Stimulated activated CD4-positive, alpha-beta T cell treated with anti-CD3 and anti-CD28 coated beads, TNF-alpha, amount 100 ng/mL, for 48 hours (primary cell): Measurements from ENCODE around the gene CD58.
"Not testable (repeated sequence)": the region's sequence is repeated elsewhere in the genome, so short reads cannot be mapped to it uniquely, and the experiment has no call there.

Experiments
- DNase-seq, 3 donors: peaks; one replicate each; pipeline ENCODE4 v3.0.0-alpha.2; 2020; ENCODE audit warnings: low read depth in 3 of 3

CD58 gene

DNA sequence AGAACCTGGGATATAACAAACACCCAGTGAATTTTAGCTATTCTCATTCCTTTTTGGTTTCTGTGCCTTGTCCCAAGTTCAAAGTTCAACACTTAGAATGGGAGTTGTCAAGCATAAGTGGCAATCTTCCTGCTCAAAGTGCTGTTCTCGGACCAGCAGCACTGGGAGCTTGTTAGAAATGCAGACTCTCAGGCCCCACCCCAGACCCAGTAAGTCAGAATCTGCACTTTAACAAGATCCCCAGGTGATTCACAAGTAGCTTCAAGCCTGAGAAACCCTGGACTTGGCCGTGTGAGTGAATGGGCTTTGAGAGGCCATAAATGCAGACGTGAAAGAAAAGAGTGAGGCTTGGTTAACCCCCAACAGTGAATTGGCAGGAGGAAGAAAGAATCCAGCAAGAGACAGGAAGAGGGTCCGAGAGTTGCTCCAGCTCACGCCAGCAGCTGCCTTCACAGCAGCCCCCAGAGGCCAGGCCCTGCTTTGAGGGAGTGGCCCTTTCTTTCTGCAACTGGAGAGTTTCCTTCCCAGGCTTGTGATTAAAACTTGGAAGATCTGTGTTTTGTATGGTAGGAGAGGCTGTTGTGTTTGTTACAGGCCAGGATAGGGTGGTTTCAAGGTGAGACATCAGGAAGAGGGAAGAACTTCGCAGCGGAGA lies 21.3 kb upstream of the CD58 start:
- DNase-seq, result not testable (repeated sequence)

DNA sequence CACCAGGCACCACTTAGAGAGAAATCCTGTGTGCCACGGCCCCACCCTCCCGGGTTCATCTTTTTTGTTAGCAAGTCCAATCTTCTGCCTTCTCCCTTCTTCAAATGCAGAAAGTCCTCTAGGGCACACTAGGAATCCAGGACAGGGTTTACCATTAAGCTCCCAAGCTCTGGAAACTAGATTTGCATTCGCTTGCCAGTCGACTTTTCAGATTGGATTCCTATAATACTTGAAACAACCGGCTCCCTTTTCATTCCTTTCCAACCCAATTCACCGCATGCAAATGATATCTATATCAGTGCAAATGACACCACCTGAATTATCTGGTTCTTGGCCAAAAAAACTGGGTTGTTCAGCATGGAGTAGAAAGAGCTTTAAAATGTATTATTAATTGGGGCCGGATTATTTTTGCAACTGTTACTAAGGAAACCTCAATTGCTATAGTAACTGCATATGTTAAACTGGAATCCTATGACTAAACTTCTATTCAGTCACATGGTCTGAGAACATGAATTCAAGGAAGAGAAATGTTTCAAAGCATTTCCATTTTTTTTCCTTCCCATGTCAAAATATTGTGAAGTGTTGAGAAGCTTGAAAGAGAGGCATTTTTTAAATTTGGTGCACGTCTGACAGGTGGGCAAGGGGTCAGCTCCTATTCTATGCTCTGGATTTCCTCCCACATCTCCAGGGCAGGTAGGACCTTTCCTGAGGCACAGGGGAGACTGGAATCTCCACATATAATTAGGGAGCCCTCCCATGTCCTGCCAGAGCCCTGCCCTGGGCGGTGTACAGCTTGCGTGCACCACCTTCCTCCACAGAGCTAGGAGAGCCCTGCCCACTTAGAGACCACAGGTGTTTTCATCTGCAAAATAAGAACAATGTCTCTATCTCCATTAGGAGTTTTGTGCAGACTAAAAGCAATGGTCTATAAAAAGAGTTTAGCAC lies 20.5 kb upstream of the CD58 start:
- DNase-seq, result not testable (repeated sequence)

DNA sequence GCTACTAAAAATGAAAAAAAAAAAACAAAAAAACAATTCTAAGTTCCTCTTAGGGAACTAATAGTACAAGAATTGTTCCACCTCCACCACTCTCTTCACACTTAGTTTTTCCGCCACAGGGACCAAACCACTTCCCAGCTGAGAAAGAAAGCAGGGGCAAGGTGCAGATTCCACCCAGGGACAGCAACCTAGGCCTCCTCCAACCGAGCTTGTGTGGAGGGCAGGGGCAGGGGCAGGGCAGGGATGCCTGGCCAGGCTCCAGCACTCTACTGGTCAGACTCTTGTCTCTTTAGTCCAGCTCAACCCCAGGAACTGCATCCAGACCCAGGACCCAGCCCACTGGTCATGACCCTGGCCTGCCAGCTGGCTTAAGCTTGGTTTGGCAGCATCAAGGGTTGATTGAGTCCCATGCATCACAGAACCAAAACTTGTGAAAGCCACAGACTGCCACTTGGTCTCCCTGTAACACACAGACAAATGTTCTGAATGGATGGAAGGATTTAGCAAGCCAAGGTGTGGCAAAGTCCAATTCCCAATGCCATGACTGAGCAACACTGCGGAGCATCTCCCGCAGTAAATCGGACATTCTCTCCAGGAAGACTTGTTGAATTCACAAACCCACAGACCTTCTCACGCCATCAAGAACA lies 19.7 kb upstream of the CD58 start:
- not testable (repeated sequence) for DNase-seq

DNA sequence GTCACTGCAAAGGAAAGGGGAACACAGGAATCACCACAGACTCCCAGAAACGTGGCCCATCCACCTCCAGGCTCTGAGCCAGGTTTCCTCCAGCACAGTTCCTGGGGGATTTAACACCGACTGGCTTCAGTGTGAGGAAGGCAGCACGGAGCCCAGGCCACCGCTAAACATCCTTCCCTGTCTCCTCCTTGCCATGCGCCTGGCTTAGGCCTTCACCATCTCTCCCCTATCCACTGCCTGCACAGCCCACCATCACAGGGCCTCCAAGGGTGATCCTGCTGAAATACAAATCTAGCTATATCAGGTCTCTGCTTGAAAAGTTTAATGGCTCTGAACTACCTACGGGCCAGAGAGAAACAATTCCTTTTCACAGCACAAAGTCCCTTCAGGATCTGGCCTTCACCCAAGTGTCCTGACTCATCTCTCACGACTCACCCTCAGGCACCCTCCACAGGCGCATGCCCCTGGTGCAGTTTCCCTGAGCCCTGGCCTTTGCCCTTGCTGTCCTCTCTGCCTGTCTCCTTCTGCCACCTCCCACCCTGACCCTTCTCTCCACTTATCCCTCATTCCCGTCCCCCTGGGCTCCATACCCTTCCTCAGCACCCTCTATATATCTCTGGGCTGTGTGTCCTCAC lies 18.4 kb upstream of the CD58 start:
- not testable (repeated sequence) for DNase-seq

DNA sequence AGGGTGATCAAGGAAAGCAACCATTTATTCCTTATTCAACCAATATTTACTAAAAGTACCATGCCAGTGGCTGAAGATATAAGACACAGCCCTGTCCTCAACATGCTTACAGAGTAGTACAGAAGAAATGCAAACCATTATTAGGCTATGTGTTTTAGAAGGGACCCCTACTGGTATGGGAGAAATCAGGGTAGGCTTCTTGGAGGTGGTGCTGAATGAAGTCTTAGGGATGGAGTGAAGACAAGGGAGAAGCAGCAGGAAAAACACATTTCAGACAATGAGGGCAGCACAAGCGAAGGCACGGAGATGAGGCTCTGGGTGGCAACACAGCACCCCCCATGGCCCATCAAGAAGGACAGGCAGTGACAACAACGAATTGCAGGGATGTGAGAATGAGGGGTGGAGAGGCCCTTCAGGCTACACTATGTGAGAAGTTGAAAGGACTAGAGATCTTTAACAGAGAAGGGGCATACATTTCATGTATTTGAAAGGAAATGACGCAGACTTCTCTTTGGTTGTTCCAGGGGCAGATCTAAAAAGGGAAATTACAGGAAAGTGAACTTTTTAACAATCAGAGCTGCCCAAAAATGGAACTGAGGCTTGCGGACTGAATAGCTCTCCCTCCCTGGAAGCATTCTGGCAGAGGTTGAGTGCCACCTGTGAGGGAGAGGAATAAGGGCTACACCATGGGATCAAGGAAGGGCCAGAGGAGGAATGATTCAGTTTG lies 16.8 kb upstream of the CD58 start:
- DNase-seq, result no peak

DNA sequence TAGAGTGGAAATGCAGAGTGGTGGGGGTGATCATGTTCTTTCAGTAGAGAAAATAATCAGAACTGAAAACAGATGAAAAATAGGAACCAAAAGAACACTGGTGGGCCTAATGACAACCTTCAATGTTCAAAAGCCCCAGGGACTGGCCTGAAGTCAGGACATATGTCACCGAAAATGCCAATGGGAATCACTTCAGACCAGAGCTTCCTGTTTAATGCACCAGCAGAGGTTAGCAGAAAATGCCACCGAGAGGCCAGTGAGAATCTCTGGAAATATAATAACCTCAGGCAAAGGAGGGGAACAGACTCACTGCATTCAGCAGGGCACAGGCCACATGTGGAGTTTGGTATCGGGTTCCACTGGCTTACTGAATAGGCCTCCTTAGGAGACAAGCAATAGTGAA lies 15.9 kb upstream of the CD58 start:
- DNase-seq, result no peak

DNA sequence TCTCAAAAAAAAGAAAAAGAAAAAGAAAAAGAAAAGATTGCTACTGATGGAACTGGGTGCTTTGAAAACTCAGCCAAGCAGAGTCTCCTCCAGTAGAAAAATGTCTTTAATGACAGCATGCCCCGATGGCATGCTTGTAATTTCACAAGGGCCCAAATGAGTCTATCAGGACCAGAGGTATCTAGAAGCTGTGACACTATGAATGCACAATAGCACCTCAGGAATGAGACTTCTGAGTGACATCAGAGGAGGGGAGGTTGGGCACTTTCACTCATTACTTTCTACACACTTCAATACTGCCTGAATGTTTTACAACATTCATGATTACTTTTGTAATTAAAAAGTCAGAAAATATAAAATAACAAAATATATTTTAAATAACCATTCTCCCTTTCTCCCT lies 15.1 kb upstream of the CD58 start:
- DNase-seq, result no peak

DNA sequence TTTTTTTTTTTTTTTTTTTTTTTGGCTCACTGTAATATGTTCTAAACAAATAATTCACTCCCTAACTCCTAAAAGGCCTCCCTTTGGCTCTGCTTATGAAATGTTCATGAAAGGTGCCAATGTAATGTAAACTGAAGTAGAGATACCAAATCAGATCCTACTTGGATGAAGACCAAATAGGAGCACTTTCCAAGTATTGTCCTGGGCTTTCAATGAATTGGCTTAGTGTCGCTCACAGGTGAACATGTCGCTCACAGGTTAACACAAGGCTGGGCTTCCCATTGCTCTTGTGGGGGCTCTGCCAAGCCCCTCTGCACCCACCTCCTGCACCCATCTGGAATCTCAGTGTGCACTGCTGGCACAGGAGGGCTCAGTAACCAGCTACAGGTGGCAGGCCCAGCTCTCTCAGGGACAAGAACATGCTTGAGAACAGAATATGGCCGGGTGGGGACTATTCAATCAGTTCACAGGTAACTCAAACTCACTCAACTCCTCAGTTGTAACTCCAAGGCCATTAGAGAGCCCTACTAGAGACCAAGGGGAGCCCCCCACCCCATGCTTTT lies 10.6 kb upstream of the CD58 start:
- no peak for DNase-seq

DNA sequence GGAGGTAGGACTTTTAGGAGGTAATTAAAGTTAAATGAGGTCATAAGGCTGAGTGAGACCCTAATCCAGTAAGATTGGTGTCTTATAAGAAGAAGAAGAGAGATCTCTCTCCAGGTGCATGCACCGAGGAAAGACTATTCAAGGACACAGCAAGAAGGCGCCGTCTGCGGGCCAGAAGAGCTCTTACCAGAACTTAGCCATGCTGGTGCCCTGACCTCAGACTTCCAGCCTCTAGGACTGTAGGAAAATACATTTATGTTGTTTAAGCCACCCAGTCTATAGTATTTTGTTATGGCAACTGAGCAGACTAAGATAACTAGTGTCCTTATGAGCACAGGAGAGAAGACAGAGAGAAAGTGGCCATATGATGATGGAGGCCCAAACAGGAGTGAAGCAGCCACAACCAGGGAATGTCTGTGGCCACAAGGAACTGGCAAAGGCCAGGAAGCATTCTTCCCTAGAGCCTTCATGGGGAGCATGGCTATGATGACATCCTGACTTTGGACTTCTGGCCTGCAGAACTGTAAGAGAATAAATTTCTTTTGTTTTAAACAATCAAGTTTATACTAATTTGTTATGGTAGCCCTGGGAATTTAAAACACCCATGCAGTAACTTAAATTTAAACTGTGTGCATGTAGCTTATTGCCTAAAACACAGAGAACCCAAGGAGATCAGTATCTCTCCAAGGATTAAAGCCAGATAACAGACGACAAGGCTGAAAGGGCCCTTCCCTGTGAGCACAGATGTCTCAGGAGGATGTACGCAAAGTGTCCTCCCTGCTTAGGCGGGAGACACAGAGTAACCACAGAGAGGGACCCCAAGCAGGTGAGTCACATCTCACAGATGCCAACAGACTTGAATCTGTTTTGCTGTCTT lies 9.9 kb upstream of the CD58 start:
- no peak for DNase-seq

DNA sequence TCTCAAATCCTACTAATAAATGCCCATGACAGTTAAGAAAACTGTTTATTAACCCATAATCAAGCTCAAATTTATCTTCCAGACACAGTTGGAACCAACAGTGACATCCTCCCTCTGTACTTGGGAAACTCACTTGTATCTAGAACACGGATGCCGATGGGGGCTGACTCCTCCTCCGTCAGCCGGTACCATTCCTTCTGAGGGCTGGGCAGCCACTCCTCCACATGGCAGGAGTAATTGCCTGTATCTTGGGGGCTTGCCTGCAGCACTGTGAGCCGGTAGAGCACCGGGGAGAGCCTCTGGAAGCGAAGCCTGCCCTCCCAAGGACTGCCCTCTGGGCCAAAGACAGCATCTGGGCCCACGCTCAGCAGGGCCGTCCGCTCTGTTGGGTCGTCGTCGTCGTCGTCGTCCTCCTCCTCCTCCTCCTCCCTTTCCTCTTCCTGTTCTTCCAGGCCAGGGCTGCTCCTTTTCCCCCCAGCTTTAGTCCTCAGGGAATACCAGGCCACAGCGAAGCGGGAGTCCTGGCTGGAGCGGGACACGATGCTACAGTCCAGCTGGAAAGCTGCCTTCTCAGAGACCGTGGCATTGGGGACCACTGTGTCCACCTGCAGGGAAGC lies 8.5 kb upstream of the CD58 start:
- DNase-seq, result no peak

DNA sequence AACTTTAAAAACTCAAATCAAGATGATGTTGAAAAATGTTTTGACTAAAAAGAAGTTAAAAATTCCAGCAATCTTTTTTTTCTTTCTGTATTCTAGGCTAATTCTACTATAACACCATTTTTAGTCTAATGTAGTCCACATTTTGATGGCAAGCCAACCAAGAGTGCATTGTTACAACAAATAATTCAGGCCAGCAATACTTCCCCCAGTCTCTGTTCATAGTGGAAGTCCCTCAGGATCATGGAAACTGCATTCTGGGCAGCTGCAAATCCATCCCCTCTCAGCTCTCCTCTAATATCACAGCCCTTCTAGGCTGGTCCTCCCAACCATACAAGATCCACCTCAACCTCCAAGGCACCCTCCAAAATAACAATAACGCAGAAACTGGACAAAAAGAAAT lies 7.8 kb upstream of the CD58 start:
- no peak for DNase-seq

DNA sequence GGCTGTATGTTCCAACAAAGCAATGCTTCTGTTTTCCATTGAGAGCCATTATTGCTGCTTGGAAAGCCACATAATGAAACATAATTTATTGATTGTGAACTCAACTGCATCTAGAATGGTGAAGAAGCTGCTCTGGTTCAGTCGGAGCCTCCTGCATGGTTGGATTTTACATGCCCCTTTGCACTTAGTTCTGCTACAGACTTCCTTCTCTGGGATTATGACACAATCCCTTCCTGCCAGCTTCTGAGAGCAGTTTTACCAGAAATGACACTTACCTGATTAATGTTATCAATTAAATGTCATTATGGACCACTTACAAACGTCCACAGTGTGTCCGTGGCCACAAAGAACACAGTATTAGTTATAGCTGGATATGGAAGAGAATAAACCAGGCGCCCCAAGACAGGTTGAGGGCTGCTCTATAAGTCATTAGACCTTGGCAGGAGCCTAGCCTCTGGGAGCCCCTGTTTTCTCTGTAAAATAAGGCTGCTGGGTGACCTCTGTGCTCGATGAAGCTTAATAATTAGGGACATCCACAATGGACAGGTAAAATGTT lies 7.0 kb upstream of the CD58 start:
- DNase-seq, result no peak

DNA sequence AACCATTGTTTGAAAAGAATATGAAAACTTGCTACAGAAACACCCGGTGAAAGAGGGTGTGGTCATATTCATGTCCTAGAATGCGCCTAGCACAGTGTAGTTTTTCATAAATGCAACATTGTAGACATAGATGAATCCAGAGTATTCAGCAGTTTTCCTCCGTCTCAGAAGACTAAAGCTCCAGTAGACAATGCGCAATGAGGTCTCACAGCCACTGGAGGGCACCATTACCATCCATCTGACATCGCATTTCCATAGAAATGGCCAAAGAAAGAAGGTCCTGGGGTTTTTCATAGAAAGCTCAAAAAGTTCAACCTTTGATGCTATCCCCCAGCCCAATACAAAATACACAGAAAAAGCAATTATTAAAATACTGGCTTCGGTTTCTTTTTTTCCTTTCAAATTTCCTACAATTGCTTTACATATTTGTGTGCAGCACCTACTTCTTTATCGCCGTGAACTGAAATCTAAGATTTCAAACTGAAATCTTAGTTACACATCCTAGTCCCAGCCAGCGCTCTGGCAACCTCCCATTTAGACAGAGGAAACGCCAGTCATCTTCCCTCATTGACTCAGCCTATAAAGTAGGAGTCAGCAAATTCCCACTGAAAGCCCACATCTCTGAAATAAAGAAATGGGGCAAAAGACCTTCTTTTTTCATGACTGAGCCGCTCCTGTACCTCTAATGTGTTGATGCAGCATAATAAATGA lies 3.9 kb upstream of the CD58 start:
- peak in 1 of 3 donors; percentile 53 for DNase-seq

DNA sequence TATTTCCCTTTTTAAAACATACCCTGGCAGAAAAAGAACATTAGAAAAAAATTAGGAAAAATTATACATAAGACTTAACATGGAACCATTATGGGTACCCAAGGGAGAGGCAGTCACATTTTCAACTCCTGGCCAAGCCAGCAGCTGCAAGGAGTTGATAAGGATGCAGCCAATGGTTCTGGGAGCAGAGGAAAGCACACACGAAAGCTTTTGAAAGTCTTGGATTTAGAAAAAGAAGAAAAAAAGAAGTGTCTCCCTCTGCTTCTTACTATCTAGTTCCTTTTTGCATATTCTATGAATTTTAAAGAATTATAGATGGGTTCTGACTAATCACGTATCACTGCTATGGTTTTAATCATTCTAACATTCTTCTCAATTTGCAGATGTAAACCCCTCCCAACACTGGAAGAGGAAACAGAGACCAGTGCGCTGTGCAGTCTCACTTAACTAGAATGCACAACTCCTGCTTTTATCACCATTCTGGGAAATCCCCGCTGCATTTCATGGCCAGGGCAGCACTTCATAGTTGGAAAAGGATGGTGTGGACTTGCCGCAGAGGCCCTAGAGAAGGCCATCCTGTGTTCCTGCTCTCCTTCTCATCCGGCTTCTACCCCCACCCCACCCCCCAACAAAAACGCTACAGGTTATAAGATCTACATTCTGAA lies 2.7 kb upstream of the CD58 start:
- no peak for DNase-seq

DNA sequence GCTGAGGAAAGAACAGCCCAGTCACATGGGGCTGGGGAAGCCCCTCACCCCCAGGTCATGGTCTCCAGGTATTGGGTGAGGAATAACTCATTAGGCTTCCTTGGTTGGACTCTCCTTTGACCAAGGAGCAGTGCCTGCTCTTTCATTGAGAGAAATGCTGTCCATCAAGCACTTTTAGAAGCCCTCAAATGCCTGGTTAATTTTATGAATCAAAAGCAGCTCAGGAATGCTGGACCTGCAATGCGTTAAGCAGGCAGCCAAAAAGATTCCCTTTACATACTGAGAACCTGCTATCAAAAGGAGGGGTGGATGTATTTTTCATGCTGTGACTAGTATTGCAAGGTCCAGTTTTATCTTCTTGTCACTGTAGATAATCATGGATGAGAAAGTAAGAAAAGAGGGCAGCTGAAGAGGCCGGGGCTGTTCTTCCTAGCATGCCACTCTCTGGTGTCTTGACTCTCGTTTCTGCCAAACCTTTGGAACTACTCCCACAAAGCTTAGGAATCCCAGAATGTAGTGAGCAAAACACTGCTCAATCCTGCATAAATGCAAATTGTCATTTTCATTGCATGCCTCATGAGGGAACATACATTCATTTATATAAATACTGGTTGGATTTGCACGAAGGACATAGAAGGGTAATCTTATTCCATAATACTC lies 2.1 kb upstream of the CD58 start:
- DNase-seq, result no peak

DNA sequence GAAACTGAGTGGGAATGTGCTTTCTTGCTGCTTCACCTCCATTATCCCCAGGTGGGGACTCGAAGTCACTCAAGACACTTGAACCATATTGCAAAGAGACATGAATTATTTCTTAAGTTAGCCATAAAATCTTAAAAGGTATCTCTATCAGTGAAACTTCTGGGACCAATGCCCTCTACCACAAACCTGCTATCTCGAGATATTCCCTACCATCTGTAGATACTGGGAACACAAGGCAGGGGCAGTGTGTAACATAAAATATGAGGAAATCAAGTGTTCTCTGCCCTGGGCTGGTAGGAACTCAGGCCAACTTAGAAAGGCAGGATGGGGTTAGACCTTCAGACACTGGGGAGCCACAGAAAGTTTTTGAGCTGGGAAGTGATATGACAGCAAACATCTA lies 1.3 kb upstream of the CD58 start:
- DNase-seq, result no peak

DNA sequence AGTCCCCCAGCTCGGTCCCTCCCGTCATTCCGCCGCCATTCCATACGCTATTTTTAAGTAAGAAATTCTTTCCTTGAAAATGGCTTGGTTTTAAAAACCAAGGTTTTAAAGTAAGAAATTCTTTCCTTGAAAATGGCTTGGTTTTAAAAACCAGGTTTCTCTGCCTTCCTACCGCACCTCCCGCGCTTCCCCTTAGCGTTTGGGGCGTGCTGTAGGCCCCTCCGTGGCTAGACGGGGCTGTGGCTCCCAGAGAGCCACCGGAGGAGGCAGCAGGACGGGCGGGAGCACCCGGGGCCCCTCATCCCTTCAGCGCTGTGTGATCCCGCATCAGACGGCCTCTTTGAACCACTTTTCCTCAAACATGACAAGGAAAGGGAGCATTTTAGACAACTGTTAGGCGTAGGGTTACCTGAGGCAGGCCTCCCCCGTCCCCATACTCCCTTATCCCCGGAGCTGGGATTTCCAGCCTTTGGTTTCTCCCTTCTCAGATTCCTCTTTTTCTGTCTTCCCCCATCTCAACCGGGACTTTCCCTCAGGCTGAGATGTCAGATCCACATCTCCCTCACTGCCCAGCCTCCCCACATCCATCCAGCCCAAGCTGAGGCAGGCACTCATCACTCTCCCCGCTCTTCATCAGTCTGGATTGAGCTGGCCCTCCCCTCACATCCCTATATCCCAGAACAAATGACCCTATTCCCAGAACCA lies 541 bp upstream of the CD58 start:
- no peak for DNase-seq
